Hepatocyte (in vitro differentiated cells): Measurements from ENCODE around the gene PEAK1. TPM values are rescaled to one million over a fixed set of nuclear protein-coding genes. Genes with fewer than 3 reads are reported as not detected.

Source experiments
- DNase-seq: peaks from one replicate; pipeline ENCODE4 v3.0.0-alpha.2; 2016; ENCODE audit warnings: low spot score
- H2AFZ ChIP-seq: fragments of 200-600 bp; sonication (generic); 2 replicates; pipeline ENCODE4 v1.6.0; 2016; ENCODE audit warnings: antibody characterized with exemption, mild to moderate bottlenecking
- H3K27ac ChIP-seq: fragments of 200-600 bp; sonication (generic); 2 replicates; pipeline ENCODE4 v1.5.1; 2016; ENCODE audit warnings: mild to moderate bottlenecking
- H3K27me3 ChIP-seq: fragments of 200-600 bp; sonication (generic); 2 replicates; pipeline ENCODE4 v1.6.1; 2016
- H3K36me3 ChIP-seq: fragments of 200-600 bp; sonication (generic); replicated peaks from 2 replicates; pipeline ENCODE4 v1.5.1; 2016; ENCODE audit warnings: low read depth; ENCODE audit not compliant: insufficient read depth
- H3K4me1 ChIP-seq: fragments of 200-600 bp; sonication (generic); 2 replicates; pipeline ENCODE4 v1.5.1; 2016; ENCODE audit warnings: mild to moderate bottlenecking, moderate library complexity; ENCODE audit not compliant: insufficient read depth
- H3K4me2 ChIP-seq: fragments of 200-600 bp; sonication (generic); 2 replicates; pipeline ENCODE4 v1.6.0; 2016
- H3K4me3 ChIP-seq: fragments of 200-600 bp; sonication (generic); 2 replicates; pipeline ENCODE4 v1.5.1; 2016; ENCODE audit warnings: mild to moderate bottlenecking
- H3K79me2 ChIP-seq: fragments of 200-600 bp; sonication (generic); 2 replicates; pipeline ENCODE4 v1.6.0; 2017; ENCODE audit warnings: mild to moderate bottlenecking
- H3K9me2 ChIP-seq: fragments of 200-600 bp; sonication (generic); replicated peaks from 2 replicates; pipeline ENCODE4 v1.6.0; 2017; ENCODE audit warnings: mild to moderate bottlenecking; ENCODE audit not compliant: insufficient read depth
- H3K9me3 ChIP-seq: fragments of 200-600 bp; sonication (generic); 2 replicates; pipeline ENCODE4 v1.5.1; 2016; ENCODE audit warnings: low read depth, mild to moderate bottlenecking
- H4K20me1 ChIP-seq: fragments of 200-600 bp; sonication (generic); 2 replicates; pipeline ENCODE4 v1.6.0; 2016; ENCODE audit warnings: mild to moderate bottlenecking; ENCODE audit not compliant: insufficient read depth, poor library complexity, severe bottlenecking
- CTCF ChIP-seq: fragments of 200-600 bp; sonication (generic); IDR thresholded peaks from 2 replicates; pipeline ENCODE4 v1.5.1; 2016; ENCODE audit warnings: antibody characterized with exemption, mild to moderate bottlenecking; ENCODE audit not compliant: poor library complexity
- EZH2 ChIP-seq: fragments of 200-600 bp; sonication (generic); IDR thresholded peaks from 2 replicates; pipeline ENCODE4 v1.6.1; 2016; ENCODE audit warnings: antibody characterized with exemption, mild to moderate bottlenecking, borderline replicate concordance
- EZH2phosphoT487 ChIP-seq: fragments of 200-600 bp; sonication (generic); IDR thresholded peaks from one replicate; pipeline ENCODE4 v1.6.1; 2018; ENCODE audit warnings: antibody characterized with exemption, mild to moderate bottlenecking, low read depth, moderate library complexity; ENCODE audit not compliant: unreplicated experiment, severe bottlenecking
- WGBS: methylation state at CpG from one replicate; pipeline ENCODE4 v1.1.6; 2016; ENCODE audit warnings: low lambda C conversion rate; ENCODE audit errors: missing lambda C conversion rate; 5-methylcytosine and 5-hydroxymethylcytosine counted together
- polyA plus RNA-seq: library from polyadenylated mRNA; unstranded; fragments of >200 nt; fragmentation: Nextera tagmentation; extraction: Ambion mirVana; gene quantifications from 2 replicates; pipeline ENCODE4 v1.2.1, GENCODE V29; 2016
- total RNA-seq: library from RNA; depleted of rRNA; stranded (reverse); fragments of >200 nt; gene quantifications from 2 replicates; pipeline ENCODE4 v1.2.3, GENCODE V29; 2014

PEAK1 gene
- total and polyA plus RNA-seq, 2 experiments from 2014 or later, result 8.1 to 27.1 TPM

- H3K27ac ChIP-seq, result no peak overlapping the region
- no peaks in the 10 kb centered on the region for H3K36me3 ChIP-seq
- WGBS, result 93% methylated on average over 2 of the region's 2 CpGs
- no peaks in the 10 kb centered on the region for H3K9me3 ChIP-seq
- no peaks in the 10 kb centered on the region for H3K4me1 ChIP-seq
- H3K4me2 ChIP-seq, result no peak overlapping the region
- H3K9me2 ChIP-seq, result no peaks in the 10 kb centered on the region
- no peak overlapping the region for H2AFZ ChIP-seq
- no peak for DNase-seq
- no peak overlapping the region for H3K4me3 ChIP-seq
- peaks cover 4% of the 10 kb centered on the region for H4K20me1 ChIP-seq
- H3K27me3 ChIP-seq, result no peaks in the 10 kb centered on the region
- peaks cover 6% of the 10 kb centered on the region for H3K79me2 ChIP-seq
- TF ChIP-seq CTCF, result no peak
- no peak for TF ChIP-seq EZH2phosphoT487
- no peak for TF ChIP-seq EZH2
Measured at GRCh38 chr15:77333166-77333565, 86.7 kb downstream of the PEAK1 start.

DNA sequence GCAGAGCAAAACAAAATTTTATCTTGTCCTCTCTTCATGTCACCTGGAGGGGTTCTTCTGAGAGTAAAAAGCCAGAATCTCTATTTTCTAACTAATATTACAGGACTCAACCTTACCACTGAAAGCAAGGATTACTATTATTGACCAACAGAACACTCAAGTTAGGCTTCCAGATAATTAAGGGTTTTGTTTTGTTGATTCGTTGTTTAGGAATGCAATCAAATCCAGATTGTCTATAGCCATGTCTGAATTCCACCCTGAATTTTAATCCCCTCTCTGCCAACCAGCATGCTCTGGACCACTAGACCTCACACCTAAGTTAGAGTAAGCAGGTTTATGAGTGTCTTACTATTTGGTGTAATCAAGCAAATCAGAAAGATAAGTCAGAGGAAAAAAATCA lies 90.7 kb downstream of the PEAK1 start:
- H3K4me3 ChIP-seq, result no peak overlapping the region
- H3K79me2 ChIP-seq, result peaks cover 22% of the 10 kb centered on the region
- 63% methylated on average over 1 of the region's 1 CpG for WGBS
- H3K4me1 ChIP-seq, result no peaks in the 10 kb centered on the region
- H3K9me2 ChIP-seq, result no peaks in the 10 kb centered on the region
- no peaks in the 10 kb centered on the region for H3K36me3 ChIP-seq
- H3K4me2 ChIP-seq, result no peak overlapping the region
- no peaks in the 10 kb centered on the region for H4K20me1 ChIP-seq
- no peak overlapping the region for H3K27ac ChIP-seq
- DNase-seq, result no peak
- no peak overlapping the region for H2AFZ ChIP-seq
- TF ChIP-seq CTCF (no peak), EZH2 (no peak), EZH2phosphoT487 (no peak)
- H3K27me3 ChIP-seq, result no peaks in the 10 kb centered on the region
- no peaks in the 10 kb centered on the region for H3K9me3 ChIP-seq

DNA sequence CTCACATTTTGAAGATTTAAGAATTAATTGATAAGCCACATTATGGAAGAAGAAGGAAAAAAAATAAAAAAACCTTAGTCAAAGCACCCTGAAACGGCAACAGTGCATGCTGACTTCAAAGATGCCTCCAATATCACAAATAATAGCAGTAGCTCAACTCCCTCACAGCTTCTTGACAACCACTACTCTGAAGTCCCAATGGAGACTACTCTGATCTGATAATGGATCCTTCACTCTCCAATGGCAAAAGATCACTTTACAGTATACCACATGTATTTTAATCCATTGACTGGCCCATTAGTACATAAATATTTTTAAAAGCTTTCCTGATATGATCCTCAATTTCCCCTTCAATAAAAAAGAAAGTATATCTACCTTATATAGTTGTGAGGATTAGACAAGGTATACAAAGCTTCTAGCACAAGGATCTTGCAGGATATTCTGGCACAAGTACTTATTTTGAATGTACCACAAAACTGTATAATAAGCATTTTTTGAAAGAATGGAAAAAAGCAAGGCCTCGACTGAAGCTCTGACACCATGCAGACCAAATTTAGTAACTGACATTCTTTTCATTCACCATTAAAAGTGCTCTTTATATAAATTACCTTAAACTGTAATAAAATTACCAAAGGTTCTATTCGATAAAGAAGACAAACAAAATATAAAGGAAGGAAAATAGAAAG lies 91.9 kb downstream of the PEAK1 start:
- WGBS, result 91% methylated on average over 3 of the region's 3 CpGs
- H3K4me1 ChIP-seq, result no peaks in the 10 kb centered on the region
- H2AFZ ChIP-seq, result no peak overlapping the region
- TF ChIP-seq CTCF (no peak), EZH2phosphoT487 (no peak), EZH2 (no peak)
- H3K36me3 ChIP-seq, result no peaks in the 10 kb centered on the region
- H3K79me2 ChIP-seq, result peaks cover 25% of the 10 kb centered on the region
- H3K27ac ChIP-seq, result no peak overlapping the region
- H3K27me3 ChIP-seq, result no peaks in the 10 kb centered on the region
- no peaks in the 10 kb centered on the region for H3K9me2 ChIP-seq
- no peak for DNase-seq
- H3K4me3 ChIP-seq, result no peak overlapping the region
- no peak overlapping the region for H3K4me2 ChIP-seq
- no peaks in the 10 kb centered on the region for H4K20me1 ChIP-seq
- H3K9me3 ChIP-seq, result no peaks in the 10 kb centered on the region

DNA sequence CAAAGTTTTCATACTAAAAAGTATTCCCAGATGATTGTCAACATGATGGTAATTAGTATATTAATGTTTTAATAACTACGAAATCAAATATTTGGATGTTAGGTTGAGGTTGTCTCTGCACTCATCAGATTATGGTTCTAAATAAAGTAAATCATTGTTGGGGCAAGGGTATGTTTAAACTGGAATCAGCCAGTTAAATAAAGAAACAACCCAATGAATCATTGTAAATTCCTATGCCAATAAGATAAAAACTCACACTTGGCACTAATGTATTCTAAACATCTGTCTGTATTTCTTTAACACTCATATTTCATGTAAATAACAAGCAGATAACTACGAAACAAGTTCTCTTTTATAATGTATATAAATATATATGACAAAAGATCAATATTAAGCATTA lies 92.7 kb downstream of the PEAK1 start:
- Histone ChIP-seq H4K20me1 (no peaks in the 10 kb centered on the region), H3K9me2 (no peaks in the 10 kb centered on the region), H3K4me3 (no peak overlapping the region), H3K36me3 (no peaks in the 10 kb centered on the region), H3K79me2 (peaks cover 25% of the 10 kb centered on the region), H3K4me1 (no peaks in the 10 kb centered on the region), H3K27ac (no peak overlapping the region), H3K4me2 (no peak overlapping the region), H3K9me3 (no peaks in the 10 kb centered on the region), H2AFZ (no peak overlapping the region), H3K27me3 (no peaks in the 10 kb centered on the region)
- 64% methylated on average over 2 of the region's 2 CpGs for WGBS
- no peak for TF ChIP-seq EZH2phosphoT487
- TF ChIP-seq CTCF, result no peak
- no peak for TF ChIP-seq EZH2
- no peak for DNase-seq
